Stimulated activated CD4-positive, alpha-beta T cell treated with anti-CD3 and anti-CD28 coated beads, Interleukin-15, amount 100 ng/mL, for 48 hours (primary cell): Measurements from ENCODE around the gene TTYH1.
"Not testable (repeated sequence)": the region's sequence is repeated elsewhere in the genome, so short reads cannot be mapped to it uniquely, and the experiment has no call there.

ENCODE experiments used
- DNase-seq, 2 donors: peaks; one replicate each; pipeline ENCODE4 v3.0.0-alpha.2; 2020; ENCODE audit warnings: low read depth in 2 of 2

The TTYH1 gene

DNA sequence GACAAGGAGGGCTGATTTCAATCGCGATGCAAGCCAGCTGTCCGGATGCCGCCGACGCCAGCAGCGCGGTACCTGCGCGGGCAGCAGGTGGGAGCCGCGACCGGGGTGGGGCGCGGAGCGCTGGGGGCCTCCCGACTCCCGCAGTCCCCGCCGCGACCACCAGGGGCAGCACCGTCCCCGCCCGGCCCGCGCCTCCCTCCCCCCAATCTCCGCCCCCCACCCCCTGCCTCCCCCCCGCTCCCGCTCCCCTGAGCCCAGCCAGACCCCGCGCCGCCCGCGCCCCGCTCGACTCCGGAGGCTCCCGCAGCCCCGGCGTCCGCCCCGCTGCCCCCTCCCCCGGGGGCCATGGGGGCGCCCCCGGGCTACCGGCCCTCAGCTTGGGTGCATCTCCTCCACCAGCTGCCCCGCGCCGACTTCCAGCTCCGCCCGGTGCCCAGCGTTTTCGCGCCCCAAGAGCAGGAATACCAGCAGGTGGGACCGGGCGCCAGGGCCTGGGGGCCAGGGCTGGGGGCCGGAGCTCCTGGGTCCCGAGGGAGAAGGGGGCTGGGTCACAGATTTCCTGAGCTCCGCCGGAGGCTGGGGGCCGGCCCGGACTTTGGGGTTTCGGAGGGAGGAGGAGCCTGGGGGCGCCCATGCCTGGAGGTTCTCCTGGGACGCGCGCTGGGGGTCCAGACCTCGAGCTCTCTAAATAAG is at the start of gene TTYH1:
Gene TTYH1 (plus strand): TSS at position 257 of the 693 bp plus-strand sequence. CDS start 89 bp downstream, at position 346.
- no peak for DNase-seq

DNA sequence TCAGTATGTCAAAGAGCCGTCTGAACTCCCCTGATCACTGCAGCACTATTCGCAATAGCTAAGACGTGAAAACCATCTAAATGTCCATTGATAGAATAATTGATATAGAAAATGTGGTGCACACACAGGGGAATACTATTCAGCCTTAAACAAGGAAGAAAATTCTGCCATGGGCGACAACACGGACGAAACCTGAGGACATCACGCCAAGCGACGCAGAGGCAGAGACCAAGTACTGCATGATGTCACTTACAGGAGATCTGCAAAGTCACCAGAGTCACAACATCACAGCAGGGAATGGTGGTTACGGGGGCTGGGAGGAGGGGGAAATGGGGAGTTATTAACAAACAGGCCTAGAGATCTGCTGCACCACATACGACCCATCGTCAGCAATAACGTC is 49.5 kb upstream of the TTYH1 start:
- not testable (repeated sequence) for DNase-seq

DNA sequence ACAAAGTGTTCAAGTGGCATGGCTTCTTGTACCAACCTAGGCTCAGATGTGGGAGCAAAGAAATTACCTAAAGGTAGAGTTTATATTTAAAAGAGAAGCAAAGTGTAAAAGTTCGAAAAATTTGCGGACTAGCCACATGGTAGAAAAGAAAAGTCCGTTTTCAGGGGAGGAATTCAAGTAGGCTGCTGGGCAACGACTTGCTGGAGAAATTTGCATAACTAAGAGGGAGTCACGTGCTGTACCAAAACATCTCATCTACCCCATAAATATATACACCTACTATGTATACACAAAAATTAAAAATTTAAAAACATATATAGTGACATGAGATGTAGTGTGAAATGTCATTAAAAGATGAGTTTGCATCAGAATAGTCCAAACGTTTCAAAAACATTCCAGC is 48.5 kb upstream of the TTYH1 start:
- no peak for DNase-seq

DNA sequence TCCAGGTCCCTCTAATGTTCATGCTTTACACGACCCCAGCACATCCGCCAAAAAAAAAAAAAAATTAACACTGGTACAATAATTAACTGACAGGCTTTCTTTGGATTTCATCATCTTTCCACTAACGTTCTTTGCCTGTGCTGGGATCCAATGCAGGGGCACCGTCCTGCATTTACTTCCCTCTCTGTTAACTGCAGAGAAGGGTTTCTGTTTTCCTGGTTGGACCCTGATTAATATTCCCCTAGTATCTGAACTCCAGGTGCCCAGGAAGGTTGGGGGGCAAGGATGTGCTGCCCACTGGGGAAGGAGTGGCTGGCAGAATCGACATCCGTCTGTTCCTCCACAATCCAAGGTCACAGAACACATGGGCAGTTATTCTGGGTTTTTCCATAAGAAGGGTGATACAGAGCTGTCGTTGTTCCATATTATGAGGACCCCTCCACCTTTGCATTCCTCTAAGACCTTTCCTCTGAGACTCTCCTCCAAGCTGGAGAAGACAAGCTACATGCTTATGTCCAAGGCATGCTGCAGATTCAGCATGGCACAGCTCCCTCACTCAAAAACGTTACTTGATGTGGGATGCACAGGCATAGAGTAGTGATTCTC is 46.1 kb upstream of the TTYH1 start:
- no peak for DNase-seq

DNA sequence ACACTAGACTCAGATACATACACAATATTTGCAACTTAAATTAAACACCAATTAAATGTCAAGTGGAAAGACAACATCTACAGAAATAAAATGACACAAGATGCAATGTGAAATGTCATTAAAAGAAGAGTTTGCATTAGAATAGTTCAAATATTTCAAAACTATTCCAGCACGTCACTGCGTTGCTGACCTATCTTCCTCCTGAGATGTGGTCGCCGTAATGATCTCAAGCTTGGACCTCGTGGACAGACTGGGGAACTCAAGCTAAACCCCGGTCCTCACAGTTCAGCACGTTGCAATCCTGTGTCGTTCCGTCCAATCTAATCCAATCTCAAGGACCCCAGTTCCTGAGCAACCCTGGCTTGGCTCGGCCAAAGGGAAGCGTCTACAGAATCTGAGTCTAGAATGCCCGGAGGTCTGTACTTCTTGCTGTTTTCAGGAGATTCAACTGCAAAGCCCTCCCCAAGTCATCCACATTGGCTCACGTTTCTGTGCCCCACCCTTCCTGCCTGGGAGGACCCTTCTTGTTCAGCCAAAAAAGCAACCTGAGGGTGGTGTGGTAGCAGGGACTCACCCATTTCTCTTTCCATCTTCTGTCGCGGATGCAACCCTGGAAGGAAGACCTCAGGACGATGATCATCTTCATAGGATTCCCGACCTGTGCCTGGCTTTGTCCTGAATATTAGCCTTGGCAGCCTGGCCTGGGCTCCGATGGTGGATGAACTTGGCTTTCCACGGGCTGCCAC is 45.4 kb upstream of the TTYH1 start:
- not testable (repeated sequence) for DNase-seq

DNA sequence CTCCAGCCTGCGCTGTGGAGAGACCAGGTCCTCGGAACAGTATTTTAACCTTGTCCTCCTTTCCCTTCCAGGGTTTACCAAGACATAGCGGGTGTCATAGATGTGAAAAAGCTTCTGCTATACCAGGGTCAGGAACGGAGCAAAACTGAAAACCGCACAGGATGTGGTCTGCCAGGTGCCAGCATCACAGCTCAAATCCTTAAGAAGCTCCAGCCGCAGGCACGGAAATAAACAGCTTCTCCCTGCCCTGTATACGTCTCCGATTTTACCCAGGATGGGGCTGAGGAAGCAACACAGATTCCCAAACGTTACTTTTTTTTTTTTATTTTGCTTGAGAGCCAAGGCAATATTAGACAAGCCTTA is 44.8 kb upstream of the TTYH1 start:
- DNase-seq = peak; percentile 22 to 35

DNA sequence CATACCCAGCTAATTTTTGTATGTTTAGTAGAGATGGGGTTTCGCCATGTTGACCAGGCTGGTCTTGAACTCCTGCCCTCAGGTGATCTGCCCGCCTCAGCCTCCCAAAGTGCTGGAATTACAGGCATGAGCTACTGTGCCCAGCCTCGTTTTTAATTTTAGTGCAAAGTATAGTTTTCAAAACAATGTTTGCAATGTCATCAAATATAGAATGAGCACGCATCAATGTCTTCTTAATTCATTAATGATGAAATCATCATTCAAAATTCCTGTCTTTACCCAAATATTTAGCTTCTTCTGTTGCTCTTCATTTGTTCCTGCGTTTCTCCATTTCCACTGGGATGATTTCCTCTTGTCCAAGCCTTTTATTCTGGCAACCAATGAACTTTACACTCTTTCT is 43.8 kb upstream of the TTYH1 start:
- DNase-seq = not testable (repeated sequence)

DNA sequence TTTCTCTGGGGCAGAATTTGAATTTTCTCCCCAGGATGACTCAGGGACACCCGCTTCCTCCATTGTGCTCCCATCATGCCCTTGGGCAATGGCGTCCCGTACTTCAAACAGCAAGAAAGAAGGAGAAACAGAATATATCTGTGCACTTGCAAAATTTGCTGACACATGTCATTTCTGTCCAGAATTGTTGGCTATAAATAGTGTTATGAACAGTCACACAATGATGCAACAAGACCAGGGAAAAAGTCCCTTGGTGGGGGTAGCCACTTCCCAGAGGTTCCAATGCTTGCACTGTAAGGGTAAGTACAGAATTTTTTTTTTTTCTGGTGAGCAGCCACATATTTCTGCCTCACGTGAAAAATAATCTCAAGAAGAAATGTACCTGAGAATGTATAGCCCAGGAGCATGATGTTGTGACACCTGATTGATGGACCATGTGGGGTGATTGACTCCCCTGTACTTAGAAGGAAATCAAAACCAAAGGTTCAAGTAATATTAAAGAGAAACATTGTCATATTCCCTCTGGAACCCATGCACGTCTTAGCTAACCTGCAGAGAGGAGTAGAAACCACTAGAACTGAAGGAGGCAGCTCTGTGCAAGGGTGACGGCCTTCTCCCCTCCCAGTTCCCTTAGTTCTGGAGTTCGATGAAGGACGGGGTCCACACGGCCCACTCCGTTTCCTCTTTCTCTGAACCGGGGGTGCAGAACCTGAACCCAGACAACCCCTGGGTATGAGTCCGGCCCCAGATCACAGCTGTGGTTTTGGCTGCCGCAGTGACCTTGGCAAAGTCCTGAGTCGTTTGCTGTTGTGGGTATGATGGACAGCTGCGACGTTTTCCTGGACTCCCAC is 41.3 kb upstream of the TTYH1 start:
- DNase-seq = no peak

DNA sequence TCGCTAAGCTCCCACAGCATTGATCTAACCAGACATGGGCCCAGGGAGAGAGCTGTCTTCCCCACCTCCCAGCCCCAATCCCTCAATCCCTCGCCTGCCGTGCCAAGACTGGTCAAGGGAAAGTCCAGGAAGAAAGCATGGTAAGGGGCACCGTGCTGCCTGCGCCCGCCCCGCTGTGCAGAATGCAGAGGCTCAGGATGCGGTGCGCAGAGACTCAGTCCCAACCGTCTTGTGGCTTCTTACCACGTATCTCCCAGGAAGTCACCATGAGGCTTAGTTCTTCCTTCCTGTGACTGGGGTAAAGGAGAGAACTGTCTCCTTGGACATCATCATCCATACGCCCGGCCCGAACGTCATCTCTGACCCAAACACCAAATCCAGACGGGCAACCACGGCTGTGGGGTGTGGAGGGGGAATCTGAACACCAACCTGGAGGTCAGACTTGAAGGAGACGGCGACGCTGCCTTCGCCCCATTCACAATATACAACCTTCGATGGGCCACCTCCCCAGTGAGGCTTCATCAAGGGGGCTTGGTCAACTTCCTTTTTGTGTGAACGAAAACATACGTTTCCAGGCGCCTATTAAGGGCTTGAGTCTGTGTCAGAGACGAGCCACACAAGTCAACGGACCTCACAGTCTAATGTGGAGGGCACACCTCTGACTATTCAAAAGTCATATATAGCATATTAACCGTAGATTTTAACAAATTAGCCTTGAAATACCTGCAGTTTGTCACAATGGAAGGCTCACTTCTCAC is 39.9 kb upstream of the TTYH1 start:
- DNase-seq = not testable (repeated sequence)

DNA sequence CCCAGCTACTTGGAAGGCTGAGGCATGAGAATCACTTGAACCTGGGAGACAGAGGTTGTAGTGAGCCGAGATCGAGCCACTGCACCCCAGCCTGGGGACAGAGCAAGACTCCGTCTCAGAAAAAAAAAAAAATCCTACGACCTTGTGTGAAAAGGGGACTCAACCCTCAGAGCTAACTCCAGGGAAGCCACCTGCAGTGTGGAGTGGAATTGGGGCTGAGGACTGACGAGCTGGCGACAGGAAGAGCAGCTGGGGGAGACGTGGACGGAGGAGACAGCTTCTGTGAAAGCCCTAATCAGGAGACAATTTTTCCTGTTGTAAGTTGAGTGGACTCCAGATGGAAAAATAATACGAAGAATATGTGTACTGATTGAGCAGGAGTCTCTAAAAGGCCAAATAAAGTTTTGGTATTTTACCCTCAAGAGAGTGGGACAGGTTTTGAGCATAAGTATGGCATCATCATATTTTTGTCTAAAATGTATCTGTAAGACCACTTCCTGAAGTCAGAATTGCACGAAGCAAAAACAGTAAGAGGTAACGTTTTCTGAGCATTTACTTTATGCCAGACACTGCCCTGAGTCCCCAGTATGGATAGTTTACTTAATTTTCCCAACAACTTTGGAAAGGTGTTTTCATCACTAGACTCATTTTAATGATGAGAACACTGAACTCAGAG is 38.5 kb upstream of the TTYH1 start:
- no peak for DNase-seq

DNA sequence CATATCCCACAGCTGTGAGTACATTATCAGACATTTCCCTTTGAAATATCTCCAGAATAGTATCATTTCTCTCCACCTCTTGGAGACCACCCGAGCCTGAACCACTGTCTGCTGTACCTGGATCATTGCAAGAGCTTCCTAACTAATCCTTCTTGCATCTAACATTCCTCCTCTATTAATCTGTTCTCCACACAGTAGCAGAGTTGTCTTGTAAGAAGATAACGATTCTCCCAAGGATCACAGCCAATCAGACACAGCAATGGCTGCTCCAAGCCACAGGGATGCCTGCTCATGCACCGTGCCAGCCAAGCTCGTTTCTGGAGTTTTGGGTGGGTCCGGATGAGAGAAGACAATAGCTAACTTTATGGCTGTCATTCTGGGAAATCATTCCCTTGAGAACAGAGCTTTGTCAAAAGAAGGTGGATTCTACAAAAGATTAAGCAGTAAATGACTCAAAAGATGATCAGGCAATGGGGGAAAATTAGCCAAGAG is 36.0 kb upstream of the TTYH1 start:
- DNase-seq = no peak

DNA sequence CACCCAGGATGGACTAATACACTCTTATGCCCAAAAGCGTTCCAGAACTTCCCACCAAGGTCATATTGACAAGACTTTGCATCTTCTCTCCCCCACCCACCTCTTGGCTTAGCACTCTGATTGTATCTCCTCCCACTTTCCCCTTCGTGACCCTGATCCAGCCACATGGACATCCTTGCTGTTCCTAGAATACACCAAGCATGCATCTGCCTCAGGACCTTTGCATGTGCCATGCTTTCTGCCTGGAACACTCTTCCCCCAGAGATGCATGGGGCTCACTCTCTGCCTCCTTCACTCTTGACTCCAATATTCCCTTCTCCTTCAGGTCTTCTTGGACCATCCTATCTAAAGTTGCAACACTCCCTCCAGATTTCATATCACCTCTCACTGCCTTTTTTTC is 34.4 kb upstream of the TTYH1 start:
- DNase-seq = no peak

DNA sequence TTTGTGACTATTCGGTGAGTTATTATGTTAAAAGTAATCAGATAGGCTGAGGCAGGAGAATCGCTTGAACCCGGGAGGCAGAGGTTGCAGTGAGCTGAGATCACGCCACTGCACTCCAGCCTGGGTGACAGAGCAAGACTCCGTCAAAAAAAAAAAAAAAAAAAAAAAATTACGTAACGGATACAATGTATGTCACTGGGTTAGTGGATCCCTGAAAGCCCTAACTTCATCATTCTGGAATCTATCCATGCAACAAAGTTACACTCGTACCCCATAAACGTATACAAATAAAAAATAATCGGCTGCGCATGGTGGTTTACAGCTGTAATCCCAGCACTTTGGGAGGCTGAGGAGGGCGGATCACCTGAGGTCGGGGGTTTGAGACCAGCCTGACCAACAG is 33.2 kb upstream of the TTYH1 start:
- not testable (repeated sequence) for DNase-seq

DNA sequence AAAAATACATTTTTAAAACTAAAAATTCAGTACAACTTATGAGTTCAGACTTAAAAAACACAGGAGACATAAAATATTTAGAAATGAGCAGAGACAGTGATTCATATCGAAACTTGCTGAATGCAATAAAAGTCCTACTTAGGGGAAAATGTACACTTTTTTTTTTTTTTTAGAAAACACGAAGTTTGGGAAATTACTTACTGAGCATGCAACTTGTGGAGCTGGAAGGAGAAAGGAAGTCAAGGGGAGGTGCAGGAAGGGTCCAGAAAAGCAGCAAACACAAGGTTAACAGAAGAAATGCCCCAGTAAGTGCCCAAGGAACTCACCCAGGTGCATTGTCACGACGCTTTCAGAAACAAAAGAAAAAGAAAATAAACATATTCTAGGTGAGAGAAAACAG is 31.9 kb upstream of the TTYH1 start:
- no peak for DNase-seq

DNA sequence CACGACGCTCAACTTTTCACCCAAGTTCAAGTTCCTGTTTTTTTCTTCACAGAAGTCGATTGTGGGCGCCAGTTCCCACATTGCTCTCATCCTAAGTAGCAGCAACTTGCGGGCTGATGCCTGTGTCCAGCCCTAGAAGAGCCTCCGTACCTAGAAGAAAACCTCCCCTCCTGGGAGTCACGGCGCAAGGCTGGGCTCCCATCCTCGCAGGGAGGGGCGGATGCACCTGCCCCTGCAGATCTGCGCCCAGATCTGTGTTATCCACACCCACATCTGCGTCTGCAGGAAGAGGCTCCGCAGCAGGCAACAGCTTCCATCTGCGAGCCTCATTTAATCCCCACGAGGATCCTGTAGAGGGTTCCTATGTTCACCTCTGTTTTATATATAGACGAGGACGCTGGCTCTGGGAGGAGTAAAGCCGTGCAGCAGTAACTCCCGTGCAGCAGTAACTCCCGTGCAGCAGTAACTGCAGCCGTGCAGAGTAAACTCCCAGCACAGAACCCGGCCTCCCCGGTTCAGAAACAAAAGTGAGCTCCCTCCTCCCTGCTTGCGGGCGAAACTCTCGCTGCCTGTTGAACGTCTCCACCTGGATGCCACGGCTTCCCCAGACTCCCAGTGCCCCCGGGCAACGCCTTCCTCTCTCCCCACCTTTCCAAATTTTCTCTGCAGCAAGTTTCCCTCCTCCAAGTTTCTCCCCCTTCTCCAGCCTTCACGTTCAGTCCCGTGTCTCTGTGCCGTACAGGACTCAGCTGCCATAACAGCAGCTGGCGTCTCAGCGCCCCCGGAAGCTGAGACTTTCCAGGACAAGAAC is 27.1 kb upstream of the TTYH1 start:
- DNase-seq = no peak

DNA sequence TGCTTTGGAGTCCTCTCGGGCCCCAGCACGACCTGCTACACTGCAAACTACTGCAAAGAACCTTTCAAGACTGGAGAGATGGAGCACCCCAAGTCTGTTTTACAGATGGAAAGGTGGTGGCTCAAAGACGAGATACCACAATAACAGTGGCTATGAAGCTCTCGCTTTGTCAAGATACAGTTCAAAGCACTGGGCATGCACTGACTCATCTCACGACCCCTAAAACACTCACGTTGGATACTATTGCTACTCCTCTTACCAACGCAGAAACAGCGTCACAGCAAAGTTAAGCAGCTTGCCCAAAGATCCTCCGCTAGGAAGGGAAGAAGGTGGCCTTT is 26.5 kb upstream of the TTYH1 start:
- DNase-seq = no peak

DNA sequence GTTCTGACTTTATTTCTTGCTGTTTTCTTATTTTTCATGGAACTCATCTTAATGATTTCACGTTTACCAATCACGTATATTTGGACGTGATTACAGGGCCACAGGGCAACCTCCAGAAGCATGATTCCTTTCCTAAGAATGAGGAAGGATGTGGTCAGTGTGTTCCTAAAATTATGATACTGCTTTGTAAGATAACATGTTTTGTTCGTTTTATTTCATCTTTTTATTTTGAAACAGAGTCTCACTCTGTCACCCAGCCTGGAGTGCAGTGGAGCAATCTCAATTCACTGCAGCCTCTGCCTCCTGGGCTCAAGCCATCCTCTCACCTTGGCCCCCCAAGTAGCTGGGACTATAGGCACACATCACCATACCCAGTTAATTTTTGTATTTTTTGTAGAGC is 25.7 kb upstream of the TTYH1 start:
- DNase-seq = no peak

DNA sequence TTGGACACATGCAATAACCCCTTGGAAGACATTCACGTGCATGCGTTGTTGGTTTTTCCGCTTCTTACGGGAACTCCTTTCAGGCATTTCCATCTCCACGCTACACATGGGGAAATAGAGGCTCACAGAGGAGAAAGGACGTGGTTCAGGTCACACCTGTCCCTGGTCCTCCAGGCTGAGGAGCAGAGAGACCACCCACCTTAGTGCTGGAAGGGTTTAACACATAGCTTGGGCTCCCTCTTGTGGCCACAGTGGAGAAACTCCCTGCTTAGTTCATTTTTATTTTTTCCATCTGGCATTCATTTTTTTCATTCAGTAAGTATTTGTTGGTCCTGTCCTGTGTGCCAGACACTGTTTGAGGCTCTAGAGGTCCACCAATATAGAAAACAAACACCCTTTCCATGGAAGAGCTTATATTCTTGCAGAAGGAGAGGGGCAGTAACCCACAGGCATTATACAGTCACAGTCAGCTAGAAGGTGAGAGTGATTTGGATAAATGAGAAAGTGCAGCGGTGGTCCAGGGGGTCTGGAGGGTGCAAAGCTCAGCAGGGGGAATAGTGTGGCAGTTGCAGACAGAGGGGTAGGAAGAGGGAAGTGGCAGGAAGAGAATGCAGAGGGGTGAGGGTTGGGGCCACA is 24.2 kb upstream of the TTYH1 start:
- DNase-seq = peak in 1 of 2 donors; percentile 57

DNA sequence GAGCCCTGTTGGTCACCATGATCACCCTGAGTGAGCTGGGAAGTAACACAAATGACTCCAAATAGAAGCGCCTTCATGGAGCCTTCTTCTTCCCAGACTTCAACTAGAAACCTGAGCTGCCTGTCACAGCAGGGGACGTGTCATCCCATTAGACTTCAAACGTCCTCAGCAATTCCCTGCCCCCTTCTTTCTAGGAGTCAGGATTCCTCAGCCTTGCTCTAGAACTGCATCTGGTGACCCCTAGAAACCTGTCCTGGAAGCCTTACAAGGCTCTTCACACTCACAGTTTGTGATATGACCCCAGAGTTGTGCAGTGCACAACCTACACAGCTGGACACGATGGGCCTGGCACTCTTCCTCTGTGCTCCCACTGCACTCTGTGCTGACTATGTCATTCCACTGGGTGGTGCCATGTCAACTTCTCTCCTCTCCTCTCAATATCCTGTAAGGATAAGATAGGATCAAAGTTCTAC is 23.6 kb upstream of the TTYH1 start:
- no peak for DNase-seq
